Activated naive CD8-positive, alpha-beta T cell treated with anti-CD3 and anti-CD28 coated beads for 36 hours (primary cell): Measurements from ENCODE around the gene SOX14. TPM values are rescaled to one million over a fixed set of nuclear protein-coding genes. Genes with fewer than 3 reads are reported as not detected.

Experiments
- DNase-seq: peaks from one replicate; pipeline ENCODE4 v3.0.0; 2021
- H3K27ac Mint-ChIP-seq: one replicate; pipeline ENCODE4 v1.8.0; 2022; ENCODE audit warnings: mild to moderate bottlenecking, moderate library complexity, mixed read lengths
- H3K27me3 Mint-ChIP-seq: one replicate; pipeline ENCODE4 v1.8.0; 2022; ENCODE audit warnings: mild to moderate bottlenecking, mixed read lengths
- H3K36me3 Mint-ChIP-seq: one replicate; pipeline ENCODE4 v1.8.0; 2021; ENCODE audit warnings: mild to moderate bottlenecking, mixed read lengths
- H3K4me1 Mint-ChIP-seq: one replicate; pipeline ENCODE4 v1.8.0; 2021; ENCODE audit warnings: mixed read lengths
- H3K4me3 Mint-ChIP-seq: one replicate; pipeline ENCODE4 v1.8.0; 2022; ENCODE audit warnings: mild to moderate bottlenecking, moderate library complexity, mixed read lengths
- H3K9me3 Mint-ChIP-seq: one replicate; pipeline ENCODE4 v1.8.0; 2022; ENCODE audit warnings: mixed read lengths
- total RNA-seq, 2 experiments: library from RNA; stranded (reverse); gene quantifications; one replicate each; pipeline ENCODE4 v1.2.3, GENCODE V29; 2021

SOX14 gene
- total RNA-seq, 2 experiments from 2014 or later = not detected

DNA sequence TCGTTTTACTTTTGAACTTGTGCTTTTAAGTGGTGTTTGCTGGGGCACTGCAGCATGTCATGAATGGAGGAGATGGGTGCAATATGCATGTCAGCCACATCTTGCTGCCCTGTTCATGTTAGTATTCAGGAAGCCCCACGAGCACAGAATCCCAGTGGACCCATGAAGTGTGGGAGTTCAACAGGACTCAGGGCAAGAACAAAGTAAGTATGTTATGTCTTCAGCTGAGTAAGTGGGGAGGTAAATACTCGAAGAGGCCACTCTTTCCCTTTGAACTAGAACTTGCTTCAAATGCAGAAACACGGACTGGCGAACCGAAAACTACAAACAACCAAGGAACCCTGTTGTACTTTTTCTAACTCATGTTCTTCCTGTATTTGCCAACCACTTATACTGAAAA, 23.4 kb downstream of the SOX14 start:
- H3K9me3 Mint-ChIP-seq = no peaks in the 10 kb centered on the region
- H3K27me3 Mint-ChIP-seq = peaks cover 14% of the 10 kb centered on the region
- H3K4me1 Mint-ChIP-seq = peaks cover under 1% of the 10 kb centered on the region
- no peak overlapping the region for H3K4me3 Mint-ChIP-seq
- DNase-seq = no peak
- no peak overlapping the region for H3K27ac Mint-ChIP-seq
- H3K36me3 Mint-ChIP-seq = no peaks in the 10 kb centered on the region

DNA sequence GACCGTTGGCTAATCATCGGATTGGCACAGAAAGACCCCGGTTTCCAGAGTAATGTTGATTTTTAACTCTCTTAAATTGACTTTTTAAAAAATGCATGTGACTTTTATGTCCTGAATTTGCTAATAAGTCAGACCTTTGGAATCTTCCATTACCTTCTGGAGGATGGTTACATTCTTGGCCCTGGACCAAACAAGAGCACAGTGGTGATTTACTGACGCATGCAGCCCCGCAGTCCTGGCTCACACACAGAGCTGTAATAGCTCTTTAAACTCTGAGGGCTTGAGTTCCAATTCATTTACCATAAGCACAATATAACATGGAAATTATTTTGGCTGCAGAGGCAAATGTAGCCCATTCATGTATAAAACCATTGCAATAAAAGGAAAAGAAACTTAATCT, 25.1 kb downstream of the SOX14 start:
- H3K9me3 Mint-ChIP-seq = no peaks in the 10 kb centered on the region
- no peak overlapping the region for H3K4me3 Mint-ChIP-seq
- no peaks in the 10 kb centered on the region for H3K36me3 Mint-ChIP-seq
- H3K4me1 Mint-ChIP-seq = peaks cover 4% of the 10 kb centered on the region
- no peak overlapping the region for H3K27ac Mint-ChIP-seq
- H3K27me3 Mint-ChIP-seq = peaks cover 24% of the 10 kb centered on the region
- DNase-seq = no peak

DNA sequence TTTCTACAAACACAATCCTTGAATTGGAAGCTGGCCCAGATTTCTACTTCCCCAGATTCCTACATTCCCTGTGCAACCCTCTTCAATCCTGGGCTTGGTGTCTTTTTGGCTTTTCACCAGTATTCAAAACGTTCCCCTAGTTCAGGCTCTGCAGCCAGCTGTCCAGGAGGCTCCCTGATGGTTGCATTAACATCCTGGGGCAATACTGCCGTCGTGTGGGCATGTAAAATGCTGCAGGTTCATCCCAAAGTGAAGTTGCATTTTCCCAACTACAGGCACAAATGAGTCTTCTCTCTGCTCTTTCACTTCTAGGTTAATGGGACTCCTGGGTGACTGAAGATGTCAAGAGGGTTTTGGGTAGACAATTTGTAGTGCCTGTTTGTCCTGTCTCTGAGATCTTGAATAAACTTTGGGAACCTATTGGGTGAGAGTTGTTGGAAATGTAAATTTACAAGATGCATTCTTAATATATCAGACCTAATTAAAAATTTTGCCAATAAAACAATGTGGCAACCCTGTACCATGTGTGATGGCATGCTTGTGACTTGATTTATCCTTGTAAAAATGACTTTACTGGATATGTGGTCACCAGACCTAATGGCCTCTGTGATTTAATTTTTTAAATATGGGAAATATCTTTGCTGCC, 28.6 kb downstream of the SOX14 start:
- Mint-ChIP-seq H3K27ac (no peak overlapping the region), H3K4me3 (no peak overlapping the region), H3K27me3 (peaks cover 20% of the 10 kb centered on the region), H3K4me1 (peaks cover 4% of the 10 kb centered on the region), H3K9me3 (no peaks in the 10 kb centered on the region), H3K36me3 (no peaks in the 10 kb centered on the region)
- DNase-seq = no peak

DNA sequence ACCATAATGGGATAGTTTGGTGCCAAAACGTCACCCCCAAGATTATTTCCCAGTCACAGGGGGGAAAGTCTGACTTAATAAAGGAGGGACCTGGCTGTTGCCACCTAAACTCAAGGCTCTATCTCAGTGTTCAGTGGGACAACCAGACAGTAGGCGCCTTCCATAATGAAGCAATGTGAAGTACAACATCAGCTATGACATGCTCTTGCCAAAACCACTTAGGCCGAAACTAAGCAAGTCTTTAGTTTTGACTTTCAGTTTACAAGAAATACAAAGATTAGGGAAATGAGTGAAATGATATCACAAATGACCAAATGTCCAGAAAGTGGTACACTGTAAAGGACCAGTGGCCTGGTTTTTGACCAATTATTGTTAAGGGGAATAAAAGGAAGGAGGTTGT, 32.9 kb downstream of the SOX14 start:
- Mint-ChIP-seq H3K36me3 (no peaks in the 10 kb centered on the region), H3K27ac (no peak overlapping the region), H3K4me1 (peaks cover 4% of the 10 kb centered on the region), H3K4me3 (no peak overlapping the region), H3K9me3 (no peaks in the 10 kb centered on the region), H3K27me3 (peaks cover 13% of the 10 kb centered on the region)
- DNase-seq = no peak

DNA sequence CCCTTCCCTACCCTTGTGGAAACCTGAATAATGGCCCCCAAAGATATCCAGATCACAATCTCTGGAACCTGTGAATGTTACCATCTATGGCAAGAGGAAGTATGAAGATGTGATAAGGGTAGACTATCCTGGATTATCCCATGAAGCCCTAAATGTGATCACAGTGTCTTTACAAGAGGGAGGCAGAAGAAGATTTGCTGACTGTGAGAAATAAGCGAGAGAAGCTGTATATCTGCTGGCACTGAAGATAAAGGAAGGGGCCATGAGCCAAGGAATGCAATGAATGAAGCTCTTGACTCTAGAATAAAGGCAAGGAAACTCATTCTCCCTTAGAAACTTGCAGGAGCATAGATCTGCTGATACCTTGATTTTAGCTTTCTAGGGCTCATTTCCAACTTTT, 39.1 kb downstream of the SOX14 start:
- Mint-ChIP-seq H3K27ac (no peak overlapping the region), H3K9me3 (peaks cover 3% of the 10 kb centered on the region), H3K4me3 (no peak overlapping the region), H3K36me3 (no peaks in the 10 kb centered on the region), H3K4me1 (no peaks in the 10 kb centered on the region), H3K27me3 (peaks cover 10% of the 10 kb centered on the region)
- DNase-seq = no peak

DNA sequence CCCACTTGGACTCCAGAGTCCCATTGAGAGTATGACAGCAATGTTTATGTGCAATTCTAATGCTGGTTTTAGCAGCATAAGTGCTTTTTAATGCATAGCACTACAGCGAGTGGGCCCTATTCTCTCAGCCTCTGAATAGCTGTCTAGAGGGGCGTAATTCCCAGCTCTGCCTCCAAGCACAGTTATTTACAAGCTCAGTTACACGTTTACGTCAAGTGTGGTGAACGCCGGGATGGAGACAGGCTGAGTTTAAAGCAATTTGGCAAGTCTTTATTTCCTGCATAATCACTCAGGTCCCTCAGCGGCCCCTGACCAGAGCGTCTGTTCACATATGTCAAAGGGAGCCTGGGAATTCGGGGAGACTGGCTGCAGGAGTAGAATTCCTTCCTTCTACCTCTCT, 43.9 kb downstream of the SOX14 start:
- Mint-ChIP-seq H3K9me3 (peaks cover 3% of the 10 kb centered on the region), H3K36me3 (no peaks in the 10 kb centered on the region), H3K27ac (no peak overlapping the region), H3K4me3 (no peak overlapping the region), H3K27me3 (peaks cover 12% of the 10 kb centered on the region), H3K4me1 (no peaks in the 10 kb centered on the region)
- no peak for DNase-seq

DNA sequence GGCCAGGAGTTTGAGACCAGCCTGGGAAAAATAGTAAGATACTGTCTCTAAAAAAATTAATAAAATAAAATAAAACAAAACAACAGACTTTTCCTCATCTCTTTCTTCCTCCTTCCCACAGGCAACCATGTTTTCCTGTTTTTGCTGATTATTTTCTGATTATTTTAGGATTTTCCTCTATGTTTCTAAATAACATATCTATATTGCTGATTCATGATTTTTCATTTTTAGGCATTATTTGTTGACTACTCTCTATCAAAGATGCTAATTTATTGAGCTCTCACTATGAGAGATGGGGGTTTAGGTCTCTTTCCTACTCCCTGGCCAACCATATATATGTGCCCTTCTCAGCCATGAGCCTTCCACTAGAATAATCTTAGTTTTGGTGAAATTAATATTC, 45.4 kb downstream of the SOX14 start:
- no peaks in the 10 kb centered on the region for H3K36me3 Mint-ChIP-seq
- H3K9me3 Mint-ChIP-seq = peaks cover 3% of the 10 kb centered on the region
- no peak for DNase-seq
- no peak overlapping the region for H3K4me3 Mint-ChIP-seq
- no peak overlapping the region for H3K27ac Mint-ChIP-seq
- no peaks in the 10 kb centered on the region for H3K4me1 Mint-ChIP-seq
- H3K27me3 Mint-ChIP-seq = peaks cover 19% of the 10 kb centered on the region

DNA sequence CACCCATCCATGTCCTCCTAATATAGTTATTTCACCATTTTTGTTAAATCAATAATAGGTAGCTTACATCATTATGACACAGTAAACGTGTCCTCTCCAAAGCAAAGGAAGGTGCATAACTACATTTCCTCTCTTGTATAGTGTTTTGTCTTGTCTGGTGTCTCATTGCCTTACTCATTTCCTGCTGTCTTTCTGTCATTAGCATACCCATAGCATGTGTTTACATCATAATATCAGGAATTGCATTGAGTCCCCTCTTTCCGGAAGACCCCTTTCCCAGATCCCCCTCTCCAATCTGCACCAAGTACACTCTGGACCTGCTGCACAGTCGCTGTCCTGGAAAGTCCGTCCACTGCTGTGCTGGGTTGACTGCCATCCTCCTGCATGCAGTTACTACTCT, 47.9 kb downstream of the SOX14 start:
- no peak for DNase-seq
- Mint-ChIP-seq H3K36me3 (no peaks in the 10 kb centered on the region), H3K27me3 (peaks cover 15% of the 10 kb centered on the region), H3K27ac (no peak overlapping the region), H3K4me3 (no peak overlapping the region), H3K9me3 (no peaks in the 10 kb centered on the region), H3K4me1 (no peaks in the 10 kb centered on the region)

DNA sequence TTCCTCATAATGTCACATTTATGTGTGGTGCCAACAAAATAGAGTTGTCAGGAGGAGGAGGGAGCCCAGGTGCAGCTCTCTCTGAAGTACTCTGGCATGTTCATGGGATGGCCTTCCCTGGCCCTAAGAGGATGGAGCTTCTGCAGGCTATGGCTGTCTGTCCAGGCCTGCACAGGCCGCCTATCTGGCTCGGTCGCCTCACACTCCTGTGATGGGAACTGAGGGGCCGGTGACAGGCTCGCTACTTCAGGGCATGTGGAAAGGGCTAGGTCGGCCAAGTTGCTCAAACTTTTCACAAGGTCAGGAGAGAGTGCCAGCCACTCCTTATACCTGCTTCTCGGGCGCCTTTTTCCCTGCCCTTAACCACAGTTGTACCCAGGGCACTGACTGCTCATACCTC, 51.1 kb downstream of the SOX14 start:
- Mint-ChIP-seq H3K27me3 (peaks cover 9% of the 10 kb centered on the region), H3K36me3 (no peaks in the 10 kb centered on the region), H3K27ac (no peak overlapping the region), H3K9me3 (no peaks in the 10 kb centered on the region), H3K4me3 (no peak overlapping the region), H3K4me1 (no peaks in the 10 kb centered on the region)
- DNase-seq = no peak

Other genes starting within 250 kb of the SOX14 start
- gene CLDN18, start 245.8 kb downstream of the SOX14 start, total RNA-seq = not detected